NK-92 (cell line): ENCODE data around the gene KAT6B.
"Not testable (repeated sequence)": the region's sequence is repeated elsewhere in the genome, so short reads cannot be mapped to it uniquely, and the experiment has no call there.

ENCODE experiments used
- DNase-seq: peaks from one replicate; lab custom pipeline; 2025; ENCODE audit not compliant: unreplicated experiment; lab: John Stamatoyannopoulos, UW

The KAT6B gene

DNA sequence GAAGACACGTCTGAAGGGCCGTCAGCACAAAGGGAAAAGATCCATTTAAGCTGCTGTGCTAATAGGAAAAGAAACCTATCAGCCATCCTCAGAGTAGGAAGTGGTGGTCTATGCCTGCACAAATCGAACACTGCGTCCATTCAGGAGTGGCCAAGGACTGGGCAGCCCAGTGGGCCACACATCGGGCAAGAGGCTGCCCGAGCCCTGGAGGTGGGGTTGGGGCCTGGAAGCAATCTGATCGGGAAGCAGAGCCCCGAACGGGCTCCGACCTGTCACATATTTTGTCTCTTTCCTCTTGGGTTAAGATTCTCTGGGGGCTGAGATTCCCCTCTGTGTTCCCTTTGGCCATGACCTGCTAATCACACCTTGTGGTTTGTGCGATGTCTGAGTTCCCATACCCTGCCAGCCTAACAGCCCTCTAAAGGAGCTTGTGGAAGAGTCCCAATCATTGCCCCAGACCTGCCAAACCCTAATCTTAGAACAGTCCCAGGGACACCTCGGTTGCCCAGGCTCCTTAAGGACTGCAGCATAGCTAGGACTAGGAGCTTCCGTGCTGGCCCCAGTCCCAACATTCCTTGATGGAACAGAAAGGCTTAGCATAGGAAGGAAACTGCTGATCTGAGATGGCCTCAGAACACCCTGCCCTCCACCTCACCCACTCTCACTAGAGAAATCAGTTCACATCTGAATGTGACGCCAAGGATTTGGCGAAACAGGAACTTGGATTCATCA, 207.2 kb downstream of the KAT6B start:
- DNase-seq, result no peak

DNA sequence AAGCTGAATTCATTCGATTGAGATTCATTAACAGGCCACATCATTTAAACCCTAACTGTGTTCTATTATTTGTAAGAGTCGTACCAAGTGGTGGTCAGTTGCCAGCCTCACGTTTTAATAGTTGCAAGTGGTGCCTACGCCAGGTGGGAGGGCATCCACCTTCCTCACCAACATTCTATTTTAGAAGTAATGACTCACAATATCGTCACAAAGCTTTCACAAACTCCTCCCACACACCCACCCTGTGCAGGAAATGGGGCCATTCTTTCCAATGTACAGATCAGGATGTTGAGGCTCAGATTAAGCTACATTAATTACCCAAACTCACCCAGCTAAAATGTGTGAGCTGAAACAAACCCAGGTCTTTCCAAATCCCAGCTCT, 207.7 kb downstream of the KAT6B start:
- DNase-seq, result no peak

DNA sequence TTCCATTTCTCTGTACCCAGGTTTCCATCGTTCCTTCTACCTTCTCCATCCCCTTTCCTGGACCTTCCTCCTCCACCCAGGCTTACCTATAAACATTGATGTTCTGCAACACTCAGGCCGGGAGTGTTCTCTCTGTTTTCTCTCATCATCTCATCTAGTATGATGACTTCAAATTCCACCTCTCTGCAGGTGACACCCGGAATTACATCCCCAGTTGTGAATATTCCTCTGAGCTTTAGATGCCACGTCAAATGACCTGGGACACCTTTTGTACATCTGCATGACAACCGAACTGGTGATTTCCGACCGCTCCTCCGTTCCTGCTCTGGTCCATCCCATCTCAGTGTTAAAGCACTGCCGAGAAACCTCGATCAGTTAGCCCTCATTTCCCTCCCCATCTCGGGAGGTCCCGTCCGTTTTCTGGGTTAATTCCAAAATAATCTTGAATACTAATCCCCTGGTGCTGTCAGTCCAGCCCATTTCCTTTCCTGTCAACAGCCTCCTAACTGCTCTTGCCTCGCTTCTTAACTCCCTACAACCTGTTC, 208.4 kb downstream of the KAT6B start:
- DNase-seq, result no peak

DNA sequence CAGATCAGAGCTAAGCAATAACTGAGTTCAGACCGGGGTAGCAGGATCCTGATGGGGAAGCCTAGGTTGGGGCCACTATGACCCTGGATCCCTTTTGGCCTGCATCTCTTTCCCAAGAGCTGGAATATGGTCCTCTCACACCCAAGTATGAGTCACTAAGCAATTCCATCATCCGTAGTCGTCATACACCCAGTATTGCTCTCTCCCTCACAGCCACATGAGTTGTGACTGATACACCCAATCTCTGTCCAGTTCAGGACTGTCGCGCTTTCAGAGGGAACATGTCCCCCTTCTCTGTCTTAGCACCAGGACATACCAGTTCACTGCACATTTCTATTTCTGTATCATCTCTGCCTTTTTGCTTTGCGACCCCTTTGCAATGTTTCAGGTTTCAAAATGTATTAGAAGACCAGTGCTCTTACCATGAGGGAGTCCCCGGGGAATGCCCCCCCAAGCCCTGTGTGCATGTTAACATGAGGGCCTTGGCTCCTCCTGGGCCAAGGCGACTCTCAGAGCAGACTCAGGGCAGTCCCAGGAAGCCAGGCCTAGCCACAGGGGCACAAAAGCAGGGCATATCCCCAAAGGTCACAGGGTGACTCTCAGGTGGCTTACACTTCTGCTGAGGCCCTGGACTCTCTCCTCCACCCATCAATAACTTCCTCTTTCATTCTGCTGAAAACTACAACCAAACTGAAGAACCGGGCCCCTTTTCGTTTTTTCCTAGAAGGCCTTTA, 209.7 kb downstream of the KAT6B start:
- no peak for DNase-seq

DNA sequence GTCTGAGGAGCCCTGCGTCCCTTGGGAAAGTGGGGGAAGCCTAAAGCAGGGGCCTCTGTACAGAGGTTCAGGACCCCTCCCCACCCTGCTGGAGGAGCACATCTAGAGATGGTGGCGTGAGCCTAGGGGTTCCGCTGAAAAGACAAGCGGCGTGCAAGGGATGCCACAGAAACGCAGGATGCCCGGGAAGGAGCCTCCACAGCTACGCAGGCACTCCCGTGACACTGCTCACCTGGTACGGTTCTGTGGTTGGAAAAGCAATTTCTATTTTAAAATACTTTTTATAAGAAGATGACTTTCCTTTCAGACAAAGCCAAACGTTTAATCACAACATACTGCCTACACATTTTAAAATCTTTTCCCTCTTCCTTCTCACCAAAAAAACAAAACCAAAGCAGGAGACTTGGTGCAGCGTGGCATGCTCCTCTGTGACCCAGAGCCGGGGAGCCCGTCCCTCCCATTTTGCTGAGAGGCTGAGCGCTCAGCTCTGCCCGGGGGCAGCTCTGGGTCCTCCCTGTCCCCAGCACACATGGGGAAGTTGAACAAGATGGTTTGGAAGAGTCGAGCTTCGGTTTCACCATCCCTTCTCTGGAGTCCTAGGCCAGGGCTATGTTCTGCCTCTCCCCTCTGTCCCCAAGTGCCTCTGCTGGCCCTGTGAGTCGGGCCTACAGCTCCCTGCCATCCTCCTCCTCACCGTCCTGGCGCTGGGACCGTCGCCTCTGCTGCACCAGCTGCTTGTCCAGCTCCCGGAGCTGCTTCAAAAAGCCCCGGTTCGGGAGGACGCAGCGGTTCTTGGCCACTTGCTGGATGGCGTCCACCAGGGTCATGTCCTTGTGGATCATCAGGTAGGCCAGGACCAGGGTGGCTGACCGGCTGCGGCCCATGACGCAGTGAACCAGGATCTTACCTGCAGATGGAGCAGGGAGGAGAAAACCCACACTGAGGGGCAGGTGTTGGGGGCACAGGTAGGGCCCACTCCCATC, 211.1 kb downstream of the KAT6B start:
- DNase-seq, result no peak

DNA sequence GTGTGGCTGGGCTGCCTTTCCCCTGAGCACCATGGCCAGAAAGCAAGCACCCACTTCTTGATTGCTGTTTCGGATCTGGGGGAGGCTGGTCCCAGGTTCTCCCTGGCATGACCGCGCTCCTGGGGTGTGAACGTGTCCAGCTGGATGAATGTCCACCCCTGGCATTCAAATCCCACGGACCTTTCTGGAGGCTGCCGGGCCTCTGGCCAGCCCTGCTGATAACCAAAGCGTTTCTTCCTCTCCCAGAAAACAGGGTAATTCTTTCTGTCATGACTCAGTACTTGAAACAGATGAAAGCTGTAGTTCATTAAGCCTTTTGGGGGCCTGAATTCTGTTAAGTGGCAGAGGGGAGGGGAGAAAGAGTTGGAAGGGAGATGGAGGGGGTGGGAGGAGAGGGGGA, 211.9 kb downstream of the KAT6B start:
- no peak for DNase-seq

DNA sequence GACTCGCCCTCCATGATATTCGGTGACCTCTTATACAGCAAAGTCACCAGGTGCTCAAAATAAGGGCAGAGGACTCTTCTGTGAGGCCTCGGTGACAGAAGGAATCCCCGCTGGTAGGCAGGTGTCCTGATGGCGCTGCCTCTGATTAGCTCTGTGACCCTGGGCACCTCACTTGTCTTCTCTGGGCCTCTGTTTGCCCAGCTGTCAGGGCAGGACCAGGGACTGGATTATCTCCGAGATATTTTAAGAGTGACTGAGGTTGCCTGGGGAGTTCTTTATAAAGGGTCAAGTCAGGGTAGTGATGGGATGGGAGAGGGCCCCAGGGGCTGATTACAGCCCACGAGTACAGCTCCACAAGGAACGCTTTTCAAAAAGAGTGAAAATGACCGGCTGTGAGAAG, 214.2 kb downstream of the KAT6B start:
- DNase-seq, result no peak

DNA sequence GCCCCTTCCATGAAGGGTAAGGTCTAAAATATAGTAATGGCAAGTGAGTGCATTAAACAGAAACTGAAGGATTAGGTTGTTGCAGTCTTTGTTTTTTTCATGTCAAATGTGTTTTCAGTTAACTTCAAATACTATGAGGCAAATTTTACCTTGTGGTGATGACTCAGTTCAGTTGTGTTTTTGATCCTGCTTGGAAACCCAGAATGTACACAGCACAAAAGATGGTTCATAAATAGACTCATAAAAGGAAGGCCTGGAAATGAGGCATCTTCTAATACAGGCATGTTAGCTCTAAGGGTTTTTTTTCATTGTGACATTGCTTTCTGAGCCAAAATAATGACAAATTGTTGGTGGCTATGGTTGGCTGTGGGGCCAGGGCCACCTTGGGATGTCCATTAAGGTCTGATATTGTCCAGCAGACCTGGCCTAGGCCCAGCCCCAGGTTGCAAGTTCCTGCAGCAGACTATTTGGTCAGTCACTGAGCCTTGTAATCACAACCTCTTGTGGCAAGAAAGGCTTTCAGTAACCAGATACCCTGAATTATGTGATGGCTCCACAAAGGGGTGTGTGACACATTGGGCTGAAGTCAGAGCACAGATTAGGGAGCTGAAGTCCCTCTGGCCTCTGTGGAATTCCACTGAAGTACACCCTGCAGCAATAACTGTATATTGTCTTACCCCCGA, 216.0 kb downstream of the KAT6B start:
- no peak for DNase-seq

DNA sequence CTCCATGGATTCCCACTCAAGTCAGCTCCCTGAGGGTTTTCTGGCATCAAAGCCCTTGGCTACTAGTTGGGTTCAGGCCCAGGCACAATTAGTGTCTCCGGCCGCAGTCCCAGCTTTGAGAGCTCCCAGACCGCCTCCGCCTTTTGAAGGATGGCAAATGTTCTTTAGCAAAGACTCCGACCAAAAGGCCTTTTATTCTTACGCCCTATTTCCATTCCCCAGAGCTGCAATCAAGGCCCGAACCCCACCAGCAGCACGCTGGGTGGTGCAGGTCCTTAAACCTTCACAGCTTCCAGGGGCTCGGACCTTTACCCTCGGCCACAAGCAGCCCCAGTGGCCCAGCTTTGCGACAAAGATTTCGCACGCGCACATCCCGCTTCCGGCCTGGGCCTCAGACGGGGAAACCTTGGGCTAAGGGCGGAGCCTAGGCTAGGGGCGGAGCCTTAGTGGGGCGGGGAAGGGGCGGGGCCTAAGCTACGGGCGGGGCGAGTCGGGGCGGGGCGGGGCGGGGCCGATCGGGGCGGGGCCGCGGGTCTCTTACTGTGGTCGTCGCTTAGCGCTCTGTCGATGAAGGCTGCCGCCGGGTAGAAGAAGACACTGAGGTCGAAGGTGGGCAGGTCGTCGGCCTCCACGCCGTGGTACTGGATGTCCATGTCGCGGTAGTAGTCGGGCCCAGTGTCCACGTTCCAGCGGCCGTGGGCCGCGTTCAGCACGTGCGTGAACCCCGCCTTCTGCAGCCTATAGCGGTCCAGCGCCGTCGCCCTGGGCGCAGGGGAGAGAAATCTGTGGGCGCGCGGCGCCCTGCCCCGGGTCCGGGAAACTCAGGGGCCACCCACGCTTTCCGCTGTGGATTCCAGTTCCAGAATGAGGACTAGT, 217.1 kb downstream of the KAT6B start:
- DNase-seq, result no peak

DNA sequence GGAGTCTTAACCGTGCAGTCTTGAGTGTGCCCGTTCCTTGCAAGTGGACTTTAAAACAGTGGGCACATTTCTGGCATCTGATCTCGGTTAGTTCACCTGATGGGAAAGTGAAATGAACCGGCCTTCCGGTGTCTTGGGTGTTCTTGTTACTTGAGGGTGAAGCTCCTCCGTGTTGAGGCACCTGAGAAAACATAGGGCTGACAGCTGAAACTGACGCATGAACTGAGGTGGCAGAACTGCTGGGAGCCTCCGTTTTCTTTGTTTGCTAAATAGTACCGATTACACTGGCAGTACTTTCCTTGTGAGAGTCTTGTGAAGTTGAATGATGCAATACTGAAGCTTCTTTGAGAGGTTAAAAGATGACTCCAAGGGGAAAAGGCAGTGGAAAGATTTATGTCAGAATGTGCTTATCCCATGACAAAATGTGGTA, 222.3 kb downstream of the KAT6B start:
- DNase-seq, result no peak

DNA sequence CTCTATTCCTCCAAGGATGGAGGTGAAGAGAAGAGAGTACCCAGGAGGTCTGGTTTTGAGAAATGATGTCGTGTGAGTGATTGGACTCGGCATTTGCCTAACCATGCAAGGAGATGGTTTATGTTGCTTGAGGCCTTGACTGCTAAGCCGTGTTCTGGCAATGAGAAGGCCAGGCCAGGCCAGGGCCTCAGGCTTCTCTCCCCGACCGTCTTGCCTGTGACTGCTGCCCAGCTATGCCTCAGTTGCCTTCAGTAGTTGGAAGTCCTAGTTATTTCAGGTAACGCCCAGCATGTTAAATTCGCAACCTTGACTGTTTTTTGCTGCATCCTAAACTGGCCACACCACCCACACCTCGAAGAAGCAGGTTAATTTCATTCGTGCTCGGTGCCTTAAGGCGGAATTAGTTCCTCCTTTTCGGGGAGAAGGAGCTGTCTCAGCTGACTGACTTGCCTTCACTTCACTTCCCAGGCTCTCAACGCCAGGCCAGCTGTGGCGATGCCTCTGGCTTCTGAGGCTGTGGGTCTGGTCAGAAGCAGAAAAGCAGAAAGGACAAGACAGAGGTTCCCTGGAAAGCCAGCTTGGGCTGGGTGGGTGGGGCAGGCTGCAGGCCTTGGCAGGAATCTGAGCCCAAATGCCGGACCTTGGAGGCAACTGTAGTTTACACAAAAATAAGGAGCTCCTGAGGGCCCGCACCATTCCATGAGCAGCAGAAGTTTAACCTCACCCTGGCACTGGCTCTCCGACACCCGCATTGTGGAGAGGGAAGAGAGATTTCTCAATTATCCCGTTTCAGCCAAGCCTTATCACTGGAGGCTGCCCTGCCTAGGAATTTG, 223.1 kb downstream of the KAT6B start:
- DNase-seq, result no peak

DNA sequence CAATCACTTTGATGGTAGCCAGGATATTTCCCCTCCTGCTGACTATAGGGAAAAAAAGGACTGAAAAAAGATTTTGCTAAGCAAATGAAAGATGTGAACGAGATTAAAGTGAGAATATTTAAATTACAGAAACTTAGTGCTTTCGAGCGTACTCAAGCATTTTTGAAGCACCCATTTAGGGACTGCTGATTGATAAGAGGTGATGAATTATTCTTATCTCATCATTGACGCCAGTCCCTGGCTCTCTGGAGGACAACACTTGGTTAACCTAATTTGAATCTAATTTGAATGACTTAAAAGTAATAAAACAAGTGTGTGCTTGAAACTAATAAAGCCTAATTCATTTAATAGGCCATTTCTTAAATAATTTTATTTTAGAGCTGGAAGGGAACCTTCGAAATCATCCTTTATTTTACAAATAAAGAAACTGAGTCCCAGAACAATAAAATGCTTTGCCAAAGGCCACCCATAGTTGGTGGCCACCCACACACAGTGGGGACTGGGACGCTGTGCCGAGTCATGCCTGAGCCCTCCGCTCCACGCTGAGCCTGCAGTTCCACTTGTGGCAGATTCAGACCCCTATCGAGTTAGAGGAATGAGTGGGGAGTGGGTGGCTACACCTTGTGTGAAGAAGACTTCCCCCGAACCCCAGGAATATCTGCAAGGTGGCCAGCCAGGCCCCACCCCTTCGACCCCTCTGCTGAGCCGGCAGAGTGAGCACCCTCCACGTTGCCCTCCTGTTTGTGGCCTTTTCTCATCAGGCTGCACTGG, 223.9 kb downstream of the KAT6B start:
- DNase-seq, result no peak

DNA sequence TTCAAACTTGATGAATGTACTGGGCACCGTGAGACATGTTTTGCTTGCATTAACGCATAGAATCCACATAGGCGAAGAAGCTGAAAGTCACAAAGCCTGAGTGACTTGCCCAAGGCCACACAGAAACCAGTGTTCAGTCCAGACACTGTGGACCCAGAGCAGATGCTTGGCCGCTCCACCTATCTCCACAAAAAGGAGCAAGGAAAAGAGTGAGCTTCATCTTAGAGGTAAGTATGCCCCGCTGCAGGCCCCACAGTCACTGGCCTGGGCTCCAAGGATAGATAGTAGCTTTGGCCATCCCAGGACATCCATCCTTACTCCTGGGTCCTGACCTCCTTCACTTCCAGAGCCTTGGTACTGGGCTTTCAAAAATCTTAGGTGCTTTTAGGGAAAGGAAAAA, 224.9 kb downstream of the KAT6B start:
- DNase-seq, result no peak

DNA sequence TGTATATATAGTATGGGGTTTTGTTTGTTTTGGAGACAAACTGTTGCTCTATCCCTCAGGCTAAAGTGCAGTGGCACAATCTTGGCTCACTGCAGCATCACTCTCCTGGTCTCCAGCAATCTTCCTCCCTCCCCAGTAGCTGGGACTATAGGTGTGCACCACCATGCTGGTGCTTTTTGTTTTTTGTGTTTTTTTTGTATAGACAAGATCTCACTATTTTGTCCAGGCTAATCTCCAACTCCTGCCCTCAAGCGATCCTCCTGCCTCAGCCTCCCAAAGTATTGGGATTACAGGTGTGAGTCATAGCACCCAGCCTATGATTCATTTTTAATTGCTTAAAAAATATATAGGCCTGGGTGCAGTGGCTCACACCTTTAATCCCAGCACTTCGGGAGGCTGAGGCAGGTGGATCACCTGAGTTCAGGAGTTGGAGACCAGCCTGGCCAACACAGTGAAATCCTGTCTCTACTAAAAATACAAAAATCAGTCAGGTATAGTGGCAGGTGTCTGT, 229.6 kb downstream of the KAT6B start:
- not testable (repeated sequence) for DNase-seq

DNA sequence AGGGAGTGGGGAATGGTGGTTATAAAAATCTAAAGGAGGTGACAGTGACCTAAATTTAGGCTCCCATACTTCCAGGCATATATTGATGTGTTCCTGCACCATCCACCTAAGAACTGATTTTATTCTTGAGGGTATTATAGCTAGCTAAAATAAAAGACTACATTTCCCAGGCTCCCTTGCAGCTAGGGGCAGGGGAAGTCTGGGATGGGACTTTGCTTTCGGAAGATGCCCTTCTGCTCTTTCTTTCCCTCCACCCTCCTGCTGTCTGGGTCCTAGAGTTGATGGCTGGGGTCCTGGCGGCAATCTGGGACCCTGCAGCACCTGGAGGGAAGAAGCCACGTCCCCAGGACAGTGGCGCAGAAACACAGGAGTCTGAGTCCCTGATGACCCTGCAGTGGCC, 231.3 kb downstream of the KAT6B start:
- DNase-seq, result no peak

DNA sequence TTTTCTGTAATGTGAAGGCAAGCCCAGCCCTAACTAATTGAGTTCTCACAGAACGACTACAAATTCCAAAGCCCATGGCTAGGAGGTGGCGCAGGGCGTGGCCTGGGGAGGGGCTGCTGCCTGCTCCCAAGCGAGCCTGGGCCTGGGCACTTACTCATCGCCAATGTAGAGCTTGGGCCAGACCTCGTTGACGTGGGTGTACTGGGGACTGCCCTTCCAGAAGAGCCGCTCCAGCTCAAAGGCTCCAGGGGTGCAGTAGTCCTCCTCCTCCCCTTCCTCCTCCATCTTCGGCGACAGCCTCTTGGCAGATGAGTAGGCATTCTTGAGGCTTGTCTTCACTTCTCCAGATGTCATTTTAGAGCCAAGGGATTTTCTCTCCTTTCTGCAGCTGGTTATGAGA, 231.8 kb downstream of the KAT6B start:
- DNase-seq, result no peak

DNA sequence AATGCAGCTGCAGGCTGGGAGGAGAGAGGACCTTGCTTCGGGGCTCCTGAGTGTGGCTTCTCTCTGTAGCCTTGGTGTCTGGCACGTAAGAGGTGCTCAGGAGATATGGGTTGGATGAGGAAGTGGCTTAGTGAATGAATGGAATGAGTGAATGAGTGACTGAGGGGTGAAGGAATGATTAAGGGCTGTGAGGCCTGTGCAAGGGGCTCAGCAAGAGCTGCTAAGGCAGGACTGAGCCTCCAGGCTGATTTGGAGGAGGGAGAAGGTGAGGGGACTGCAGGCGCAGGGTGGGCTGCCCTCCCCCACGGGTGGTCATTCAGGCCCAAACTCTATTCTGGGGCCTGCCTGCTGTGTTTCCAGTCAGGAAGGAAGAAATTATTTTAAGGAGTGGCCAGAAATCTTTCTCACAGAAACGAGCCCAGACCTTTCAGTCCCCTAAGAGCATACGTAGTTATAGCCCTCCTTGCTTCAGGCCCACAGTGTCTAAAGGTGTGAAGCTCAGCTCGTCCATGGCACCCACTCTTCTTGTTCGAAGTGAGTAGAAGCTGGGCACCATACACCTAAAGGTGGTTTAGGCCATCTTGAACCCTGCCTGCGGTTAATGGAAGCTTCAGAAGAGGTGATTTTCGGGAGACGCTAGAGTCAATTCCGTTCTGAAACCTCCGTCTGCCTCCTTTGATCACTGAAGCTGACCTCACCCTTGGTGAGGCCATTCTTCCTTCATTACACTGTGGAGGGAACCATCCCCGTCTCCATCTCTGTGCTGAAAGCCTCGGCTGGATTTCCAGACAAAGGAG, 235.5 kb downstream of the KAT6B start:
- DNase-seq, result no peak
